ENCODE measurements around the gene NOL3.

The NOL3 gene

GRCh38 chr16:67141391-67141790 lies 28.9 kb upstream of the NOL3 start:
- Mint-ChIP-seq H3K27me3 (ENCODE audit: low read depth, poor library complexity) (no peaks in the 10 kb centered on the region), H3K36me3 (ENCODE audit: low read depth) (peaks cover 69% of the 10 kb centered on the region), H3K9me3 (no peaks in the 10 kb centered on the region), H3K27ac (no peak overlapping the region), H3K4me1 (peaks cover 6% of the 10 kb centered on the region), H3K4me3 (no peak overlapping the region)
- TF ChIP-seq CTCF (IDR thresholded peaks at IDR 0.05): no peak
- DNase-seq: no peak

- no peak for DNase-seq
- H3K9me3 Mint-ChIP-seq: no peaks in the 10 kb centered on the region
- no peak overlapping the region for H3K4me3 Mint-ChIP-seq
- no peaks in the 10 kb centered on the region for H3K27me3 Mint-ChIP-seq (ENCODE audit: low read depth, poor library complexity)
- no peak overlapping the region for H3K27ac Mint-ChIP-seq
- TF ChIP-seq CTCF (IDR thresholded peaks at IDR 0.05): no peak
- peaks cover 6% of the 10 kb centered on the region for H3K4me1 Mint-ChIP-seq
- peaks cover 61% of the 10 kb centered on the region for H3K36me3 Mint-ChIP-seq (ENCODE audit: low read depth)
These were observed 28.0 kb upstream of the NOL3 start for GRCh38 chr16:67142342-67142741.

GRCh38 chr16:67144943-67145342 lies 25.4 kb upstream of the NOL3 start:
- Mint-ChIP-seq H3K27ac (no peak overlapping the region), H3K36me3 (ENCODE audit: low read depth) (peaks cover 67% of the 10 kb centered on the region), H3K4me3 (no peak overlapping the region), H3K9me3 (no peaks in the 10 kb centered on the region), H3K4me1 (no peaks in the 10 kb centered on the region), H3K27me3 (ENCODE audit: low read depth, poor library complexity) (peaks cover 14% of the 10 kb centered on the region)
- TF ChIP-seq CTCF (IDR thresholded peaks at IDR 0.05): no peak
- DNase-seq: no peak

GRCh38 chr16:67145746-67146145 lies 24.6 kb upstream of the NOL3 start:
- Mint-ChIP-seq H3K27me3 (ENCODE audit: low read depth, poor library complexity) (peaks cover 16% of the 10 kb centered on the region), H3K36me3 (ENCODE audit: low read depth) (peaks cover 59% of the 10 kb centered on the region), H3K27ac (no peak overlapping the region), H3K4me3 (no peak overlapping the region), H3K4me1 (no peaks in the 10 kb centered on the region), H3K9me3 (no peaks in the 10 kb centered on the region)
- TF ChIP-seq CTCF (IDR thresholded peaks at IDR 0.05): no peak
- no peak for DNase-seq

- Mint-ChIP-seq H3K27ac (no peak overlapping the region), H3K27me3 (ENCODE audit: low read depth, poor library complexity) (peaks cover 26% of the 10 kb centered on the region), H3K9me3 (no peaks in the 10 kb centered on the region), H3K36me3 (ENCODE audit: low read depth) (peaks cover 52% of the 10 kb centered on the region), H3K4me1 (peaks cover 4% of the 10 kb centered on the region), H3K4me3 (no peak overlapping the region)
- TF ChIP-seq CTCF (IDR thresholded peaks at IDR 0.05): no peak
- no peak for DNase-seq
These were observed 23.6 kb upstream of the NOL3 start for GRCh38 chr16:67146523-67147357.
